ENCODE data around the gene SERGEF.

GRCh38 chr11:17930544-17931125 lies 82.2 kb downstream of the SERGEF start:
- TF ChIP-seq GATA2 (IDR thresholded peaks at IDR 0.05; ENCODE audit: low read depth, low read length) (no peak), GATA3 (IDR thresholded peaks at IDR 0.05; ENCODE audit: low read depth, low read length) (no peak)

All from SH-SY5Y (cell line).